ENCODE results near the gene ACO2. TPM values are rescaled to one million over a fixed set of nuclear protein-coding genes. Genes with fewer than 3 reads are reported as not detected.

ACO2 gene
- total RNA-seq, 6 experiments from 2014 or later, result 72.3 to 87.4 (median 78.7) TPM

DNA sequence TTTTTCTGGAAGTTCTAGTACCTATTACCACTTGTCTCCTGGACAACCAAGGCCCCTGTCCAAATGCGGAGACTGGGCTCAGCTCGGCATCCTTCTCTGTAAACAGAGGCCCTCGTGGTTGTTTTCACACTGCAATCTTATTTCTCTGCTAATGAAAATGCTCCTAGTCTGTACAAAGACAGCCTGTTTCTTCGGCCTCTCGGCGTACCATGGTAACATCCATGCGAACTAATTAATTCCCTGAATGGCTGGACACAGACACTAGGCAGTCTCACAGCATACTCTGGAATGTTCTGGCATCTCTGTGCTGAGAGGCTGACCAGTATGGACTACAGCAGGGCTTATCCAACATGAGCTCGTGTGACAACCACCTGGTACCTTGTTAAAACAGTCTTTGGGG lies 69.7 kb downstream of the ACO2 start:
- DNase-seq, result no peak
- no peak overlapping the region for H3K4me3 Mint-ChIP-seq
- no peaks in the 10 kb centered on the region for H3K9me3 Mint-ChIP-seq
- H3K27me3 Mint-ChIP-seq (ENCODE audit: insufficient read depth), result no peaks in the 10 kb centered on the region; the same call in 1 of the 2 replicates
- TF ChIP-seq, protein P1, sequence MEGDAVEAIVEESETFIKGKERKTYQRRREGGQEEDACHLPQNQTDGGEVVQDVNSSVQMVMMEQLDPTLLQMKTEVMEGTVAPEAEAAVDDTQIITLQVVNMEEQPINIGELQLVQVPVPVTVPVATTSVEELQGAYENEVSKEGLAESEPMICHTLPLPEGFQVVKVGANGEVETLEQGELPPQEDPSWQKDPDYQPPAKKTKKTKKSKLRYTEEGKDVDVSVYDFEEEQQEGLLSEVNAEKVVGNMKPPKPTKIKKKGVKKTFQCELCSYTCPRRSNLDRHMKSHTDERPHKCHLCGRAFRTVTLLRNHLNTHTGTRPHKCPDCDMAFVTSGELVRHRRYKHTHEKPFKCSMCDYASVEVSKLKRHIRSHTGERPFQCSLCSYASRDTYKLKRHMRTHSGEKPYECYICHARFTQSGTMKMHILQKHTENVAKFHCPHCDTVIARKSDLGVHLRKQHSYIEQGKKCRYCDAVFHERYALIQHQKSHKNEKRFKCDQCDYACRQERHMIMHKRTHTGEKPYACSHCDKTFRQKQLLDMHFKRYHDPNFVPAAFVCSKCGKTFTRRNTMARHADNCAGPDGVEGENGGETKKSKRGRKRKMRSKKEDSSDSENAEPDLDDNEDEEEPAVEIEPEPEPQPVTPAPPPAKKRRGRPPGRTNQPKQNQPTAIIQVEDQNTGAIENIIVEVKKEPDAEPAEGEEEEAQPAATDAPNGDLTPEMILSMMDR (IDR thresholded peaks at IDR 0.05), result no peak
- peaks cover 20% of the 10 kb centered on the region for H3K36me3 Mint-ChIP-seq (ENCODE audit: low read depth)
- no peak overlapping the region for H3K27ac Mint-ChIP-seq
- H3K4me1 Mint-ChIP-seq (ENCODE audit: low read depth), result peaks cover 42% of the 10 kb centered on the region

DNA sequence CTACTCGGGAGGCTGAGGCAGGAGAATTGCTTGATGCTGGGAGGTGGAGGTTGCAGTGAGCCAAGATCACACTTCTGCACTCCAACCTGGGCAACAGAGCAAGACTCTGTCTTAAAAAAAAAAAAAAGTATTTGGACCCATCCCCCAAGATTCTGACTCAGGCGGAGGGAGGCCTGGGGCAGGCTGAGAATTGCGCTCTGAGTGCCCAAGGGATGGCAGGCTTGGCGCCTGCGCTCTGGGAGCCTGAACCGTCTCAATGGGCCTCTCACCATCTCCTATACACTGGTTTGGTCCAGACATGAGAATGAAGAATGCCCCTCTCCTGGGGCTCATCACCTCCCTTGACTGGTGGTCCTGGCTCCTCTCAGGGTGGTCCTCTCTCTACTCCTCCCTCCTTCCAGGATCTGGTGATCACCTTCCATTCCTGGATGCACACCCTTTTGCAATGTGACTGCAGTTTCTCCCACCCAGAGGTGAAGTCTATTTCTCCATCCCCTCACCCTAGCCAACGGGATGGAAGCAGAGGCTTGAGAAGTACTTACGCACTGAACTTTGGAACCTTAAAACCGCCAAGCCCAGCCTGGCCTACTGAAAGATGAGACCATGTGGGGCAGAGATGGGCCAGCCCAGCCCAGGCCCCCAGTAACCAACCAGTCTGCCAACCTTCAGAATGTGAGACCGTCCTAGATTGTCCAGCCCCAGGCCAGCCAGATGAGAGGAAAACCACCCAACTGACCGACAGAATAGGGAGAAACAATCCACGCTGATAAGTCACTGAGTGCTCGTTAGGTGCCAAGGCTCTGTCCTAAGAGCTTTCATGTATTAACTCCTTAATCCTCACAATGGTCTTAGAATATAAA lies 70.5 kb downstream of the ACO2 start:
- H3K27me3 Mint-ChIP-seq (ENCODE audit: insufficient read depth), result no peaks in the 10 kb centered on the region; the same call in 1 of the 2 replicates
- DNase-seq, result no peak
- TF ChIP-seq, protein P1 (IDR thresholded peaks at IDR 0.05), result no peak
- no peak overlapping the region; the same call in 1 of the 2 replicates for H3K4me3 Mint-ChIP-seq
- H3K36me3 Mint-ChIP-seq (ENCODE audit: low read depth), result peaks cover 20% of the 10 kb centered on the region
- no peaks in the 10 kb centered on the region for H3K9me3 Mint-ChIP-seq
- no peak overlapping the region; the same call in 1 of the 2 replicates for H3K27ac Mint-ChIP-seq
- H3K4me1 Mint-ChIP-seq (ENCODE audit: low read depth), result peaks cover 43% of the 10 kb centered on the region

DNA sequence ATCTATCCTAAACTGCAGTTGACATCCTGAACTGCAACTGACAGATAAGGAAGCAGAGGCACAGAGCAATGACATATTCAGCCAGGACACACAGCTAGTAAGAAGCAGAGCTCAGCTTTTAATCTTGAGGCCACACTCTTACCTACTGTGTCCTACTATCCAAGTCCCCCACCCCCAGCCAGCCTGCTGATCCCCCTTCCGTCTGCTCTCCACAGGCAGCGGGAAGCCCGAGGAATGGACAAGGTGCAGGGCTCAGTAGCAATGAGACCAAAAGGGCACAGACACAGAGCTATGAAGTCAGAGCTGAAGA lies 71.0 kb downstream of the ACO2 start:
- H3K36me3 Mint-ChIP-seq (ENCODE audit: low read depth), result peaks cover 19% of the 10 kb centered on the region
- no peaks in the 10 kb centered on the region for H3K9me3 Mint-ChIP-seq
- no peak for DNase-seq
- peaks cover 49% of the 10 kb centered on the region for H3K4me1 Mint-ChIP-seq (ENCODE audit: low read depth)
- no peaks in the 10 kb centered on the region; the same call in 1 of the 2 replicates for H3K27me3 Mint-ChIP-seq (ENCODE audit: insufficient read depth)
- H3K4me3 Mint-ChIP-seq, result peak overlapping the region; percentile 11; the same call in 1 of the 2 replicates
- H3K27ac Mint-ChIP-seq, result peak overlapping the region; percentile 29; the same call in 1 of the 2 replicates
- TF ChIP-seq, protein P1 (IDR thresholded peaks at IDR 0.05), result no peak

DNA sequence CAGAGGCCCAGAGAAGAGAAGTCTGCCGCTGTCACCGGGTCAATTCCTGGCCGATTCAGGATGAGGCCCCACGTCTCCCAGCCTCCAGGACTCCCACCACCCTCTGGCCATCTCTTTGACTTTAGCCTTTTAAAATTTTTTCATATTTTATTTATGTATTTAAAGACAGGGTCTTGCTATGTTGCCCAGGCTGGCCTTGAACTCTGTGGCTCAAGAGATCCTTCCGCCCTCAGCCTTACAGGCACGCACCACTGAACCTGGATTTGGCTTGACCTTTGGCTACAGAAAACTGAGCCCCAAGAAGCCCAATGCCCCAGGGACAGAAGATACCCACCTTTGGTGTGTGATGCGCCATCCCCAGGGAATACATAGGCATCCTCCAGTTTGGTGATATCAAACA lies 71.4 kb downstream of the ACO2 start:
- Mint-ChIP-seq H3K4me1 (ENCODE audit: low read depth) (peaks cover 53% of the 10 kb centered on the region), H3K9me3 (no peaks in the 10 kb centered on the region), H3K4me3 (no peak overlapping the region), H3K27ac (no peak overlapping the region), H3K36me3 (ENCODE audit: low read depth) (peaks cover 15% of the 10 kb centered on the region), H3K27me3 (ENCODE audit: insufficient read depth) (no peaks in the 10 kb centered on the region; the same call in 1 of the 2 replicates)
- no peak for DNase-seq
- TF ChIP-seq, protein P1 (IDR thresholded peaks at IDR 0.05), result no peak

DNA sequence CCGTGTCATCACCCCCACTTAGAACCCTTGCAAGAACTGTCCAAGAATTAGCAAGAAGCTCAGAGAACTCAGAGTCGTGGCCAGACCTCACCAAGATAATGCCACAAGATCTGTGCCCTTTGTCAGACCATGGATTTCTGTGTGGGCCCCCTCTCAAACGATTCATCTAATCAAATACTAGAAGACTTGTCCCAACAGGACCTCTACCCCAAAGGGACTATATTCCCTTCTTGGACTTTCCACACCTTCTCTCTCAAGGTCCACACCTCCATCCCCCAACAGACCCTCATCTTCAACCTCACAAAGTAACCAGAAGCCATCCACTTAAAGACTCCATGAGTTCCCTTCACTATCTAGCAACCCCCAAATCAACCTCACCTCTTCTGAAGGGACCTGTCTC lies 72.6 kb downstream of the ACO2 start:
- no peaks in the 10 kb centered on the region for H3K9me3 Mint-ChIP-seq
- TF ChIP-seq, protein P1 (IDR thresholded peaks at IDR 0.05), result no peak
- no peak for DNase-seq
- H3K27ac Mint-ChIP-seq, result no peak overlapping the region
- no peaks in the 10 kb centered on the region; the same call in 1 of the 2 replicates for H3K27me3 Mint-ChIP-seq (ENCODE audit: insufficient read depth)
- H3K4me1 Mint-ChIP-seq (ENCODE audit: low read depth), result peaks cover 53% of the 10 kb centered on the region
- peaks cover 14% of the 10 kb centered on the region for H3K36me3 Mint-ChIP-seq (ENCODE audit: low read depth)
- H3K4me3 Mint-ChIP-seq, result peak overlapping the region; percentile 23

Data from HFFc6 (cell line).